Common myeloid progenitor, CD34-positive (primary cell): Measurements from ENCODE around the gene ERICH3.

Experiments
- CTCF ChIA-PET: fragments of 350-600 bp; sonication (Branson Sonifier 250); formaldehyde crosslinking; loops from one replicate; lab custom pipeline; 2021; ENCODE audit warnings: antibody characterized with exemption; lab: Charles Lee
- POLR2A ChIA-PET: fragments of 350-600 bp; sonication (Branson Sonifier 250); formaldehyde crosslinking; loops from one replicate; lab custom pipeline; 2021; ENCODE audit warnings: antibody characterized with exemption; lab: Charles Lee
- DNase-seq, 3 donors: peaks; one replicate each; pipeline versions ENCODE4 v3.0.0 to v3.0.0-alpha.2; 2013
- H3K27ac ChIP-seq, 2 experiments: 1 replicate in 1 of 2; 2 replicates in 1 of 2; pipeline ENCODE4 v1.7.0; 2013; ENCODE audit warnings: inconsistent platforms in 2 of 2, low read length in 2 of 2, mild to moderate bottlenecking in 2 of 2, low read depth in 1 of 2, moderate library complexity in 1 of 2; ENCODE audit not compliant: severe bottlenecking in 2 of 2, insufficient read depth in 1 of 2, poor library complexity in 1 of 2
- H3K27me3 ChIP-seq, 5 experiments: replicated peaks in 2 of 5; 1 replicate in 3 of 5; 2 replicates in 2 of 5; pipeline versions ENCODE4 v1.6.1 to v1.7.0; 2013; ENCODE audit warnings: low read length in 4 of 5, mild to moderate bottlenecking in 2 of 5, moderate library complexity in 2 of 5, inconsistent platforms in 1 of 5; ENCODE audit not compliant: insufficient read depth in 5 of 5, control insufficient read depth in 4 of 5
- H3K36me3 ChIP-seq, 4 experiments: 1 replicate in 2 of 4; 2 replicates in 2 of 4; pipeline versions ENCODE4 v1.6.1 to v1.7.0; 2013; ENCODE audit warnings: low read length in 3 of 4, control low read depth in 1 of 4, mild to moderate bottlenecking in 1 of 4; ENCODE audit not compliant: control insufficient read depth in 4 of 4, insufficient read depth in 4 of 4
- H3K4me1 ChIP-seq, 4 experiments: 1 replicate in 3 of 4; 2 replicates in 1 of 4; pipeline versions ENCODE4 v1.6.1 to v1.7.1; 2013; ENCODE audit warnings: low read length in 3 of 4, mild to moderate bottlenecking in 3 of 4, control low read depth in 1 of 4, inconsistent platforms in 1 of 4, moderate library complexity in 1 of 4; ENCODE audit not compliant: control insufficient read depth in 4 of 4, insufficient read depth in 4 of 4; ENCODE audit errors: control extremely low read depth in 1 of 4
- H3K4me3 ChIP-seq, 7 experiments: 1 replicate in 4 of 7; 2 replicates in 3 of 7; pipeline versions ENCODE4 v1.5.1 to v1.7.0; 2013; ENCODE audit warnings: mild to moderate bottlenecking in 7 of 7, low read length in 6 of 7, moderate library complexity in 6 of 7, inconsistent platforms in 2 of 7, low read depth in 2 of 7, control low read depth in 1 of 7; ENCODE audit not compliant: insufficient read depth in 4 of 7, control insufficient read depth in 1 of 7; ENCODE audit errors: extremely low read depth in 1 of 7
- H3K9me3 ChIP-seq, 5 experiments: 1 replicate in 4 of 5; 2 replicates in 1 of 5; pipeline versions ENCODE4 v1.6.1 to v1.7.1; 2013; ENCODE audit warnings: low read length in 4 of 5, mild to moderate bottlenecking in 2 of 5, inconsistent platforms in 1 of 5, low read depth in 1 of 5, moderate library complexity in 1 of 5; ENCODE audit not compliant: control insufficient read depth in 4 of 5, insufficient read depth in 2 of 5; ENCODE audit errors: control extremely low read depth in 1 of 5
- WGBS: methylation state at CpG from one replicate; pipeline ENCODE4 v1.1.5; 2013; ENCODE audit not compliant: insufficient coverage; 5-methylcytosine and 5-hydroxymethylcytosine counted together

Gene ERICH3

GRCh38 chr1:74618974-74619373 is 54.6 kb downstream of the ERICH3 start:
- CTCF ChIA-PET: no interaction called here

DNA sequence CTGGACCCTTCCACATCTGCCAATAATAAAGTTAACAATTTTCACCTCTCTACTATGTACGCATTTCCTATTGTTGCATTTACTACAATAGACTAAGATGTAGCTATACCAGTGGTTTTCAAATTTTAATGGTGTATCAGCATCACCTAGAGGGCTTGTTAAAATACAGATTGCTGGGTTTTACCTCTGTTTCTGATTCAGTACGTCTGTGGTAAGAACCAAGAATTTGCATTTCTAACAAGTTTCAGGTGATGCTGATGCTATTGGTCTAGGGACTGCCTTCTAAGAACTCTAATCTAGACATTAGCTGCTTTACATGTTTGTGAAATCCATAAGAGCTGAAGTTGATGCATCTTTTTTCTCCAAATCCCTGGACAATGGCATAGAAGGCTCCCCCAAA is 59.7 kb downstream of the ERICH3 start:
- Histone ChIP-seq H3K4me3 (no peak overlapping the region), H3K27ac (no peak overlapping the region), H3K4me1 (no peaks in the 10 kb centered on the region), H3K9me3 (no peaks in the 10 kb centered on the region), H3K27me3 (no peaks in the 10 kb centered on the region), H3K36me3 (no peaks in the 10 kb centered on the region)
- ChIA-PET CTCF (no interaction called here), POLR2A (interaction anchor here (0.7 kb wide), 1 partner anchor 738 kb away, joined by 6 read pairs; no protein-coding TSS in a partner anchor)
- WGBS: 100% methylated on average over 1 of the region's 2 CpGs
- DNase-seq: no peak

More at GRCh38 chr1:74618974-74619373, 54.6 kb downstream of the ERICH3 start:
- no peaks in the 10 kb centered on the region for H3K9me3 ChIP-seq
- H3K27ac ChIP-seq: no peak overlapping the region
- no peaks in the 10 kb centered on the region for H3K4me1 ChIP-seq
- no peaks in the 10 kb centered on the region for H3K27me3 ChIP-seq
- no peak for DNase-seq
- WGBS: 93% methylated on average over 2 of the region's 2 CpGs
- POLR2A ChIA-PET: interaction anchor here (0.6 kb wide), 1 partner anchor 1116 kb away, joined by 3 read pairs; no protein-coding TSS in a partner anchor
- H3K36me3 ChIP-seq: no peaks in the 10 kb centered on the region
- no peak overlapping the region for H3K4me3 ChIP-seq

DNA sequence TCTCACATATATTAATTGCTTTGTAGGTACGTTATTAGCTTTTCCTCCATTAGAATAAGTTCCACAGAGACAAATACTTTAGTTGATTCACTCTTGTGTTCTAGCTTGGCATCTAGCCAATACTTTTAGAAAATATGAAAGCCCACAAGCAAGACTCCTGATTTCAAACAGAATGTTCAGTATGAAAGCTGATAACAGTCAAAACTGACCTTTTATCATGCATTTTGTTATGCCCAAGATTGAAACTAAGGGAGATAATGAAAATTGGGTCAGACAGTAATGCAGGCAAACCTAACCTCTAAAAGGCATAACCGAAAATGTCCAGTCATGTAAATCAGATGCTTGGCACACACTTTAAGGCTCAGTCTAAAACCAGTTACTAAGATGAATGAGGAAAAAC is 61.7 kb downstream of the ERICH3 start:
- ChIA-PET CTCF (no interaction called here), POLR2A (no interaction called here)
- DNase-seq: no peak
- no peak overlapping the region for H3K4me3 ChIP-seq
- H3K9me3 ChIP-seq: no peaks in the 10 kb centered on the region
- no peaks in the 10 kb centered on the region for H3K36me3 ChIP-seq
- WGBS: 100% methylated on average over 1 of the region's 2 CpGs
- no peaks in the 10 kb centered on the region for H3K27me3 ChIP-seq
- H3K4me1 ChIP-seq: no peaks in the 10 kb centered on the region
- H3K27ac ChIP-seq: no peak overlapping the region

GRCh38 chr1:74610961-74611360 is 62.6 kb downstream of the ERICH3 start:
- H3K9me3 ChIP-seq: no peaks in the 10 kb centered on the region
- H3K27me3 ChIP-seq: no peaks in the 10 kb centered on the region
- WGBS: 94% methylated on average over 2 of the region's 2 CpGs
- CTCF ChIA-PET: no interaction called here
- no peak overlapping the region for H3K27ac ChIP-seq
- POLR2A ChIA-PET: no interaction called here
- H3K4me3 ChIP-seq: no peak overlapping the region
- no peaks in the 10 kb centered on the region for H3K36me3 ChIP-seq
- DNase-seq: no peak
- H3K4me1 ChIP-seq: no peaks in the 10 kb centered on the region

GRCh38 chr1:74609810-74610371 is 63.7 kb downstream of the ERICH3 start:
- Histone ChIP-seq H3K27me3 (no peaks in the 10 kb centered on the region), H3K4me3 (no peak overlapping the region), H3K27ac (no peak overlapping the region), H3K36me3 (no peaks in the 10 kb centered on the region), H3K4me1 (no peaks in the 10 kb centered on the region), H3K9me3 (peaks cover 0 to 3% (median 0%) of the 10 kb centered on the region in 5 experiments)
- ChIA-PET POLR2A (no interaction called here), CTCF (no interaction called here)
- no peak for DNase-seq

DNA sequence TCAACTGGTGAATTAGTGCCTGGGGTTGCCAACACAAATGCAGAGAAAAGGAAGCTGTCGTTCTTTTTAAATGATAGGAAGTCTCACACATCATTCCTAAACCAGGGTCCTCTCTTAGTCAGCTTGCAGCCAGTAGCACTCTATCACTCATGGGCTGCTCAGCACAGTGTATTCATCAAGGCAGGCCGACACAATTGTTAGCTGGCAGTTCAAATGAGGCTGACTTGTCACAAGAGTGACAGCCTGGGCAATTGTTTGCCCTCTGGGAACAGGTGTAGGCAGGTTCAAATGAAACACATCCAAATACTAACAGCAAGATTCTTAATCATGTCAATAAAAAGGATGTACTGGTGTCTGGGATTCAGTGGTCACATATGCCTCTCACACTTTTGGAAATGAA is 76.9 kb downstream of the ERICH3 start:
- Histone ChIP-seq H3K4me1 (peaks cover 1 to 14% (median 6%) of the 10 kb centered on the region in 4 experiments), H3K36me3 (no peaks in the 10 kb centered on the region), H3K27me3 (no peaks in the 10 kb centered on the region), H3K4me3 (no peak overlapping the region), H3K27ac (no peak overlapping the region), H3K9me3 (no peaks in the 10 kb centered on the region)
- no peak for DNase-seq
- ChIA-PET CTCF (interaction anchor here (0.6 kb wide), 1 partner anchor 8 kb away, joined by 3 read pairs; no protein-coding TSS in a partner anchor), POLR2A (no interaction called here)
- 94% methylated on average over 2 of the region's 2 CpGs for WGBS

- no peak overlapping the region for H3K27ac ChIP-seq
- no peak overlapping the region for H3K4me3 ChIP-seq
- 100% methylated on average over 3 of the region's 6 CpGs for WGBS
- POLR2A ChIA-PET: no interaction called here
- H3K27me3 ChIP-seq: no peaks in the 10 kb centered on the region
- H3K4me1 ChIP-seq: no peaks in the 10 kb centered on the region
- CTCF ChIA-PET: no interaction called here
- no peaks in the 10 kb centered on the region for H3K36me3 ChIP-seq
- DNase-seq: no peak
- H3K9me3 ChIP-seq: no peaks in the 10 kb centered on the region
Measured at GRCh38 chr1:74593887-74594866, 79.4 kb downstream of the ERICH3 start.
